ENCODE measurements around the gene CLNK.
A peak's percentile ranks its signal among the peaks of the same experiment; 100 is the strongest.

Gene CLNK

DNA sequence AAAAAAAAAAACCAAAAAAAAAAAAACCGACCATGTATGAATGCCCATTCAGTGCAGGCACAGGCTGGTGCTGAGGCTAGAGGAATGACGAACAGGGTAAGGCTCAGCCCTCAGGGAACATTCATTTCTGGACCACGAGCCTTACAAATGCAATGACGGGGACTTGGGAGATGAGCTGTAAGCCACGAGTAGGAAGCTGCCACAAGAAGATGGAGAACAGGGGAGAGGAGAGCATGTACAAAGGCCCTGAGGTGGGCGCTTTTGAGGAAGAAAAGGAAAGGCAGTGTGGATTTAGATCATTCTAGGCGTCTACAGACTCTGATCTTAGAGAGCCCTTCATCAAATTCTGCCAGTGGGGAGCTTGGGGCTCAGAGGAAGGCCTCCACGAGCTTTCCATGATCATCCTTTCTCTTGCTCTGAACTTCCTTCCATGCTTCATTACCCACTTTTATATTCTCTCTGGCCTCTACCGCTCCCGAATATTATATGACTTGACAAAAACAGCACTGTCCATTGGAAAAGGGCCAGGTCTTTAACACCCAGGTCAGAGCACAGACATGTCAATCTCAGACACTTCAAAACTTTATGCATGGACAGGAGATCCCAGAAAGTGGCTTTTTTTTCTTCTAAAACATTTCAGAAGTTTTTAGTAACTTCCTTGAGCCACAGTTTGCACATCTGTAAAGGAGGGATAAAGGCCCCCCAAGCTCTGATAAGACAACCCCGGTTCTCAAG is 224.1 kb downstream of the CLNK start:
- no peak for DNase-seq (ENCODE audit: extremely low read depth in 1 of 2, low read depth in 1 of 2)

DNA sequence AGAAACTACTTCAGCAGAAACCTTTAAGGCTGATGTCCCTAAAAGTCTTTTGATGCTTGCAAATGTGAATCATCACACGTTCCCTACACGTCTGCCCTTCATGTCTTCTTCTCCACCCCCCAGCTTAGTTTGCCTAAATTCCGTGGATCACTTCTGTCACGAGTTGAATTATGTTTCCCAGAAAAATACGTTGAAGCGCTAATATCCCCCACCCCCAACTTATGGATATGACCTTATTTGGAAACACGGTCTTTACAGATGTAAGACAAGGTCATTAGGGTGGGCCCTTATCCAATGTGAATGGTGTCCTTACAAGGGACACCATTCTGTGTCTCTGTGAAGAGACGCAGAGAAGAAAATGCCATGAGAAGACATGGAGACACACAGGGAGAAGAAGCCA is 225.3 kb downstream of the CLNK start:
- no peak for DNase-seq (ENCODE audit: extremely low read depth in 1 of 2, low read depth in 1 of 2)

DNA sequence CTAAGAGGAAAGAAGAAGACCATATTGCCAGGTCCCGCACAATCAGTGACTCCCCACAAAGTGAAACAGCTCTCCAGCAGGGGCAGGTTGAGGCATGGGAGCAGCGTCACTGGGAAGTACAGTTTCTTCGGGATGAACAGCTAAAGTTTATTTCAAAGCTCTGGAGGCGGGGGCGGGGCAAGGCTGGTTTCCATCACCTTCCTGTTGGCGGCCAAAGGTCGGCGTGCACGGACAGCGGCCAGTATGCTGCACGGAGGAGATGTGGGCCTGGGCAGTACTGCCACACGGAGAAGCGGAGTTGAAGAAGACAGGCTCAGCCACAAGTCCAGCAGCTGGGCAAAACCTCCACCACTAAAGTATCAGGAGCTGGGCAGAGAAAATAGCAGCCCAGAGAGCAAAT is 226.4 kb downstream of the CLNK start:
- DNase-seq (ENCODE audit: extremely low read depth in 1 of 2, low read depth in 1 of 2) = no peak

DNA sequence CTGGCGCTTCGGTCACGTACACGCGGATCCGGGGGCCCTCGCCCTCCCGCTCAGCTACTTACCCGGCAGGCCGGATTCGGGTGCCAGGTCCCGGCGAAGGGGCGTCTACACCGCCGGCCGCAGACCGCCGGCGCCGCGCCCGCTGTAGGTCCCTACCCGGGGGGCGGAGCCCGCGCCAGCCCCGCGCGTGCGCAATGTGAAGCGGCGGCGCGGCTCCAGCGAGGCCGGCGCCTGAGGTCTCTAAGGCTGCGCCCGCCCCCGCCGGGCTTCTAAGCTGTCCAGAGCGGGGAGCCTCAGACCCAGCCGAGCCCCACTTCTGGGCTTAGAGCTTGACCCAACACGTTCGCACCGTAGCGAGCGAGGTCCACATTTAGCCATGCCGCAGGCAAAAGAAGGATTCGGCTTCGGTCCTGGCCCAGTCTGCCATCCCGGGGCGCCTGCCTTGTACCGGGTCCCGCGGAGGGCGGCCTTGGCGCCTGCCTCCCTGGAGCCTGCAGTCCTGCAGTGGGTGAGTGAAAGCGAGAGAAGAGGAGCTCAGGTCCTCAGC is 227.2 kb downstream of the CLNK start, which contains the start of gene ZNF518B:
TSS of gene ZNF518B (minus strand) at position 172 of the 547 bp plus-strand sequence. CDS start 11,098 bp downstream, outside the sequence.
- peak; percentile 34 to 70 for DNase-seq (ENCODE audit: extremely low read depth in 1 of 2, low read depth in 1 of 2)

DNA sequence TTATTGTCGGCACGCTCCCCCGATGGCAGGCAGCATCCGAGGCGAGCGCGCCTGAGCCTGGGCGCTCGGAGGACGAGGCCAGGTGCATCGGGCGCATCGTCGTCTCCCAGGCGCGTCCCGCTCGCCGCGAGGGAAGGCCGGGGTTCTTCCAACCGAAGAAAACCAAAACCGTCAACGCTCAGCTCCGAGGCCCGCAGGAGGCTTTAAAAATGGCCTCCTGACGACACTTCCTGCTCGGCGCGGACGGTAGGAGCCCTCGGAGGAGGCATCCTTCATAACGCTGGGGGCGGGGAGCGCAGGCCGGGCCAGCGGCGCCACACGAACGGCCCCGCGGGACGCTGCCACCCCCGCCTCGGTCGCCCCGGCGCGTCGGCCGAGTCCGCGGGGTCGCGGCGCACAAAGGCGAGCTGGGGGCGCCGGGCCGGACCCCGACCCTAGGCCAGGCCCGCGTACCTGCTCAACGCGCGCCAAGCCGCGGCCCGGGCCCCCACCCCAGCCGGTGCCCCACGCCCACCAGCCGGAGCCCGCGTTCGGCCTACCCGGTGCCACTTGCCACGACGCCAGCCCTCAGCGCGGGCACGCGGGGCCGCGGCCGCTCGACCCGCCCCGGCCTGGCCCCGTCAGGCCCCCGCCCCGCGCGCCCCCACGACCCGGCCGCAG is 227.8 kb downstream of the CLNK start:
- DNase-seq (ENCODE audit: extremely low read depth in 1 of 2, low read depth in 1 of 2) = peak in 1 of 2 donors; percentile 33

DNA sequence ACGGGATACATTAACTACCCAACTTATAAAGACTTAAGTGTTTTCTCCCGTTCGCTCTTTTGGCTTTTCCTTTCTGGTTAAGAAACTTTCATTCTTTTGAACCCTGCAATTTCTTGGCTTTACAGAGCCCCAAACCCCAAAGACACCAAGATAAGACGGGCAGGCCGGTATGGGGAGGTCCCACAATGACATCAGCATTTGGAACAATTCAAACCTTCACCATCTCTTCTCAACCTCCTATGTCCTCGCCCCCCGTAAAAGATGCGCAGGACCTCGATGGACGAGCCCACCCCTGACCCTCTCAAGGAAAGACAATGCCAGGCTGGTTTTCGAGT is 228.3 kb downstream of the CLNK start:
- DNase-seq (ENCODE audit: extremely low read depth in 1 of 2, low read depth in 1 of 2) = no peak

DNA sequence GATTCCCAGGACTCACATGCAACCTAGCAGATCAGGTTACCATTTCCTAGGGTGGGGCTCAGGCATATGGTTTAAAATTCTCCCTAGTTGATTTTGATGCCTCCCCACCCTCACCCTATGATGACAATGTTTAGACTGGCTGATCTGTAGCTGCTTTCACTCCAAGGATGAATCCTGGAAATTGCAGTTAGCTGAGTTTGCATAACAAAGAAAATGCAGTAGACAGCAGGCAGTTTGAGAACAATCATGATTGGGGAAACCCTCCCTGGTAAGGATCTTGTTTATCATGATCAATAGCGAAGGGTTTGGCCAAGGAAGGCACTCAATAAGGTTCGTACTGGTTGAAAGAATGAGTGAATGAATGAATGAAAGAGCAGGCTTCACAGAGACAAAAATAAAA is 229.4 kb downstream of the CLNK start:
- DNase-seq (ENCODE audit: extremely low read depth in 1 of 2, low read depth in 1 of 2) = no peak

DNA sequence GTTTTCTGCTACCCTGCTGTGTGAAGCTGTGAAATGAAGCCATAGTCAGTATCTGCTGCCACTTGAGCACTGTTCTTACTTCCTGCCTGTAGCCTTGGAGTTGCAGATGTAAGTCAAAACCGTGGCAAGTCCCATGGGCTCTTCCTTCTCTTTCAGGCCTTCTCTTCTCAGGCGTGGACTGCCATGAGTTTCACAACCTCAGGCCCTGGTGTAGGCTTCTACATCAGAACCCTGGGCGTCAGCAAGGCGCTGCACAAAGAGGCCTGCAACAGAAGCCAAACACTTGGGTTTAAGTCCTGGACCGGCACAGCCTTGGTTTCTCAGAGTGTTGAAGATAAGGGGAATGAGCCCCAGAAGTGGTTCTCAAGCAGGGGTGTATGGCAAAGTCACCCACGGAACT is 229.8 kb downstream of the CLNK start:
- no peak for DNase-seq (ENCODE audit: extremely low read depth in 1 of 2, low read depth in 1 of 2)

DNA sequence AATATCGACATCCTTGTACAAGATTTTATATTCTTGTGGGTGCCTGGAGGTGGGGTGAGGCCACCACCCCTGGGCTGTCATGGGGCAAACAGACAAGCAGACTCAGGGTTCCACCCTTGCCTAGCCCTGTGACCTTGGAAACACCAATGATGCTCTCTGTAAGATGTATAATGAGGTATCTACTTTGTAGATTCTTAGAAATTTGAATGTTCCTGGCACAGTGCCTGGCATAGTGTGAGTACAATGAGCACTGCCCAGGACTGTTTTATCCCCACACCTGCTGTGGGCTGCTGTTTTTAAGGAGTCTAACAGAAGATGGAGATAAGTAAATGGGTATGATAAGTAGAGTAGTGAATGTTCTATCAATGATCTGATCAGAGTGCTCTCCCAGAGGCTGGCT is 230.4 kb downstream of the CLNK start:
- DNase-seq (ENCODE audit: extremely low read depth in 1 of 2, low read depth in 1 of 2) = no peak

DNA sequence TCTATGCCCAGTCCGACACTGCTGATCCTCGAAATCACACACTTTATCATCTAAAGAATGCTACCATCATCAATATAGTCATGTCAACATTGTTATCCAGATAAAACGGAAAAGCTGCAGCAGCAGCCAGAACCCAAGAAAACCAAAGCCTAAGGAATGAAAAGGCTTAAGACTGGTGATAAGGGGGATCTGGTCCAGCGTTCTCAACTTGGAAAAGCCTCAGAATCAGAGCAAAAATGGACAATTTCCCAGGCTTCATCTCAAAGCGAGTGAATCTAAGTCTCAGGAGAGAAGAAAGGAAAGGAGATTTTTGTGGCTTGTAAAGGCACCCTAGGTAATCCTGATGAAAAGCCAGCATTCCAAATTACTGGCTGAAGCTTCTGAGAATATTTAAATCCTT is 235.6 kb downstream of the CLNK start:
- no peak for DNase-seq (ENCODE audit: extremely low read depth in 1 of 2, low read depth in 1 of 2)

DNA sequence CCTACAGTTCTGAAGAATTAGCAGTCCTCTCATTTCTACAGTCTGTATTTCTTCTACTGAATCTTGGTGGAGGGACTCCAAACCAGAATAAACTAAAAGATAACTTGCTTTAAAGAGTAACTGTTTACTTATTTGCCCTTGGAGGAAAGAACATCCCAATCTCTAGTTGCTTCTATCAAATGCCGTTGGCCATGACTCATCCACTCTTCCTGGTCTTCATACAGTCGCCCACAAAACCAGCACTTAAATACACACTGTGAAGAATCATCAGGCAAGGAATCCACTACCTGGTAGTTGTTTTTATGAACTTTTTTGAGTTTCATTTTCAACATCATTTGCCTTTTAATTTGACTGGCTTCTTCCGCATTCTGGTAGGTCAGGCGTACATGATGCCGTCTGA is 241.6 kb downstream of the CLNK start:
- no peak for DNase-seq (ENCODE audit: extremely low read depth in 1 of 2, low read depth in 1 of 2)

DNA sequence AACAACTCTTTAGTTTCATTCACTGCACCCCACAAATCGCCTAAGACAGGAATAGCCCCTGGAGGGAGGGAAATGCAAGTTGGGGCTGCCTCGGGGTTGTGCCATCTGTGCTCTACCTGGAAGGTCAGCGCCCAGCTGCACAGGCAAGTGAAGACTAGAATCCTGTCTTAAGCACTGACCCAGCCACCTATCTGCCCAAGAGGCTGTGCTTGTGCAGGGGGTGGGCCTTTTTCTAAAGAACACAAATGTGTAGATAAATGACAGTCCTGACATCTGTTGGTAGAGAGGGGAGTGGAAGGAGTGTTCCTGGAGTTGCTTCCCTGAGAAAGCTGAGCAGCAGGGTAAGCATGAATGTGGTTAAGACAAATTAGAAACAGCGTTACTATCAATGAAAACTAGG is 243.1 kb downstream of the CLNK start:
- DNase-seq (ENCODE audit: extremely low read depth in 1 of 2, low read depth in 1 of 2) = no peak

DNA sequence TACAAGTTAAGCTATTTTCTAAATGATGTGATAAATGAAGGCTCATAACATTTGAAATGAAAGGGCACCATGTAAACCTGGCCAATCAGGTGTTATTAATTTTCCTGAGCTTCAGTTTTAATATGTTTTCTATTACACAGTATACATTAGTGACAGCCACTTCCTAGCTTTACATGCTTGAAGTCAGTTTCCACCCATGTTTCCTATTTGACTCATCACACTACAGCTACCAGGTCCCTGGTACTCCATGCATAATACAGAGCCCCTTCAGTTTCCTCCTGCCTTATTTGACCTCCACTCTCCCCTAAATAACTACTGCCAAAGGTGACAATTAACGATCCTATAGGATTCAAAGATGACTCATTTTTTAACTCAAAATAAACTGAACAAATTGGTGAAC is 245.6 kb downstream of the CLNK start:
- DNase-seq (ENCODE audit: extremely low read depth in 1 of 2, low read depth in 1 of 2) = no peak

DNA sequence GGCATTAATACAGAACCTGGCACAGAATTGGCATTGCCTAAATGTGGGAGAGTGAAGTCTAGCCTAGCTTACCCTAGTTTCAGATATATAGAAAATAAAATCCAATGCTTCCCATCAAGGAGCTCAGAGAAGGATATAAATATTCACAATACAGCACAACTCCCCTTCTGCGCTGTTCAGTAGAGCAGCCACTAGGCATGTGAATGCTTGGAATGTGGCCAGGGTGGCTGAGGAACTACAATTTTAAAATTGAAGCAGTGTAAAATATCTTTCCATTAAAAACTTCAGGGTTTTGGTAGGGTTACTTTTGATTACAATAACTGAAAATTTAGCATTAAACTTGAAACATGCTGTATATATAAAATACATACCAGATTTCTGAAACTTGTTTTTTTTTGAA is 246.8 kb downstream of the CLNK start:
- DNase-seq (ENCODE audit: extremely low read depth in 1 of 2, low read depth in 1 of 2) = no peak
